Motor neuron (in vitro differentiated cells): Measurements from ENCODE around the gene RIN3. TPM values are rescaled to one million over a fixed set of nuclear protein-coding genes. Genes with fewer than 3 reads are reported as not detected.

Experiments
- ATAC-seq, 8 experiments: fragments of 200-7000 bp; cut with Tn5 transposase; replicated peaks in 6 of 8; 2 replicates each; pipeline ENCODE4 v1.8.0; 2021; ENCODE audit warnings: mild to moderate bottlenecking in 8 of 8, moderate library complexity in 8 of 8
- H3K27ac ChIP-seq, 2 donors: fragments of 250-450 bp; sonication (Bioruptor Pico); 2 replicates each; pipeline ENCODE4 v1.9.0; 2021; ENCODE audit warnings: antibody characterized with exemption in 2 of 2, mild to moderate bottlenecking in 2 of 2, moderate library complexity in 1 of 2
- H3K4me1 ChIP-seq, 2 donors: fragments of 250-450 bp; sonication (Bioruptor Pico); replicated peaks in 1 of 2; 2 replicates each; pipeline ENCODE4 v1.6.1; 2021; ENCODE audit warnings: antibody characterized with exemption in 2 of 2, mild to moderate bottlenecking in 2 of 2, moderate library complexity in 1 of 2
- H3K4me3 ChIP-seq, 5 donors: fragments of 250-450 bp; sonication (Bioruptor Pico); 2 replicates each; pipeline ENCODE4 v1.9.0; 2021; ENCODE audit warnings: antibody characterized with exemption in 5 of 5, mild to moderate bottlenecking in 5 of 5, moderate library complexity in 4 of 5
- WGBS, 10 experiments: fragments of 450-650 bp; shearing (Covaris generic); methylation state at CpG; one replicate each; pipeline ENCODE4 v1.0.0; 2022; 5-methylcytosine and 5-hydroxymethylcytosine counted together
- in situ Hi-C, 9 experiments: fragments of 400-800 bp; cut with MboI; loops; one replicate each; pipeline ENCODE4 v1.15.0; 2021; ENCODE audit warnings: low sequenced_read_pairs in 9 of 9, low pct_unique_long_range_greater_than_20kb in 2 of 9; ENCODE audit not compliant: unreplicated experiment in 9 of 9
- total RNA-seq, 8 experiments: library from RNA; unstranded; fragments of 300-600 nt; gene quantifications; 2 replicates each; pipeline versions ENCODE4 v1.2.3 to v1.2.4, GENCODE V29; 2022

The RIN3 gene
- total RNA-seq, 8 experiments from 2014 or later = 0.21 to 23.9 (median 2.3) TPM

DNA sequence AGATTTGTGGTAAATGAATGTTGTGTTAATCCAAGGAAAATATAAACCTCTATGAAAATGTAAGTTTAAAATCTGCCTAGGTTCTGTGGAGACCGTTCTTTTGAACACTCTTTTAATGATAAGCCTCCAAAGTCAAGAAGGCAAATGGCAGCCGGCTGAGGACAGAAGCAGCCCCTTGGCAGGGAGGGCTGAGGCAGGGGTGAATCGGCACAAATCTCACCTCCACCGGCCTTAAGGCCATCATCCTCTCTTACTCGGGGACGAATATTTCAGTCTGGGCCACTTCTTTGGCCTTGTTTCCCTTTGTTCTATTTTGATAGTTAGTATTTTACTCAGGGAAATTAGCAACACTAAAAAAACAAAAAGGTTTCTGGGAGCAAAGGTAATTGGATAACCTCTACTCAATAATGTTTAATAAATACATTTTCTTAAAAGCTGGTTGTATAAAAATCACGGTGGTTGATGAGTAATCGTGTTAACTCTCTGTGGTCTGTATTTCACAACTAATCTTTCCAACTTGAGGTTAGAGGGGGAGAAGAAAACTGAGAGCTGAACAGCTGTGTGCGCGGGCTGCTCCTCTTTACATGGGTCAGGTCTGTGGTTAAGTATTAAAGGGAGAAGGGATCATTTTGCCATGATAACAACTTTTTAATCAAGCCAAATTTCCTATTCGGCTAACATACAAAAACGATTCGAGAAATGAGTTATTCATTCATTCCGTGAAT lies 216.2 kb downstream of the RIN3 start:
- WGBS, 10 experiments = 68 to 96% (median 83%) methylated on average over 4 to 11 of the region's 14 CpGs
- Histone ChIP-seq H3K27ac (no peak overlapping the region), H3K4me1 (no peaks in the 10 kb centered on the region), H3K4me3 (no peak overlapping the region)
- ATAC-seq = no peak
- in situ Hi-C loops = no loop called here

GRCh38 chr14:92731622-92732115 lies 218.1 kb downstream of the RIN3 start:
- no peak for ATAC-seq
- in situ Hi-C loops = no loop called here

GRCh38 chr14:92733007-92733406 lies 219.4 kb downstream of the RIN3 start:
- WGBS, 10 experiments = 67 to 100% (median 91%) methylated on average over 1 to 4 of the region's 4 CpGs; no CpG with 5 or more reads in 3 of the 10 experiments
- ATAC-seq = no peak
- Histone ChIP-seq H3K4me1 (no peaks in the 10 kb centered on the region), H3K4me3 (no peak overlapping the region), H3K27ac (no peak overlapping the region)
- in situ Hi-C loops = no loop called here

More at GRCh38 chr14:92731622-92732115, 218.1 kb downstream of the RIN3 start:
- Histone ChIP-seq H3K27ac (no peak overlapping the region), H3K4me1 (no peaks in the 10 kb centered on the region), H3K4me3 (no peak overlapping the region)
- WGBS, 10 experiments = 80 to 100% (median 100%) methylated on average over 1 to 3 of the region's 3 CpGs; no CpG with 5 or more reads in 2 of the 10 experiments

DNA sequence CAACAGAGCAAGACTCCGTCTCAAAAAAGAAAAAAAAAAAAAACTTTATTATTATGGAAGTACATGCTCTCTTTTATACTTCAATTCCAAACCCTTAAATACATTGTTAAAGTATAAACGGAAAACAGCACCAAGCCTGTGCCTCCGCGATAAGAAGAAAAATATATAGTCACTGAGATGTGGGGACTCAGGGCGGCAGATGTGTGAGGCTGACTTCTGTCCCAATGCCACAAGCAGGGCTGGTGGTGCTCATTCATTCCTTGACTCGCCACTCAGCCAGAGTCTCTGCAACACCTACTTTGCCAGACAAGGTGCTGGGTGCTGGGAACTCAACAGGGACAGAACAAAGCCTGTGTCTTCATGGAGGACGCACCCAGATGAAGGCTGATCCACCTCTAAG lies 221.0 kb downstream of the RIN3 start:
- no peak for ATAC-seq
- H3K27ac ChIP-seq = no peak overlapping the region
- in situ Hi-C loops = no loop called here
- no peaks in the 10 kb centered on the region for H3K4me1 ChIP-seq
- H3K4me3 ChIP-seq = no peak overlapping the region
- WGBS, 10 experiments = 88 to 100% (median 100%) methylated on average over 2 to 5 of the region's 7 CpGs; no CpG with 5 or more reads in 5 of the 10 experiments

- Histone ChIP-seq H3K27ac (no peak overlapping the region), H3K4me3 (no peak overlapping the region), H3K4me1 (no peaks in the 10 kb centered on the region)
- WGBS, 10 experiments = 70 to 100% (median 94%) methylated on average over 1 to 6 of the region's 6 CpGs; no CpG with 5 or more reads in 5 of the 10 experiments
- in situ Hi-C loops = no loop called here
- no peak for ATAC-seq
Measured at GRCh38 chr14:92735344-92735743, 221.8 kb downstream of the RIN3 start.

DNA sequence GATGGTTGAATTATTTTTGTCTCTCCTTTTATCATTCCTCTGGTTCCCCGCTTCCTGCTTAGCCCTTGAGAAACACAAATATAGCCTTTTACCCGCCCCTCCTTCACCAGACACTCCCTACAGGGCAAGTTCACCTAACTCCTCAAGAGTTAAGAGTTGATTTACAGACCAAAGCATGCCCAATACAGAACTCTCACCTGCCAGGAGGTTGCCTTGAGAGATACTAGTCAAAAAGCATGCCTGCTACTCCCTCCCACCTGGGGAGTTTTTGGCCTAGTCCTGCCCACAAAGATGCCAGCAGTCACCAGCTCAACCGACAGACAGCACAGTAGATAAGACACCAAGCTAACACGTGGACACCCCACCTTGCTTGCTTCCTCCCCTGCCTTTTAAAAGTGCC lies 223.6 kb downstream of the RIN3 start:
- in situ Hi-C loops = no loop called here
- no peaks in the 10 kb centered on the region for H3K4me1 ChIP-seq
- 50 to 100% (median 85%) methylated on average over 1 to 4 of the region's 4 CpGs; no CpG with 5 or more reads in 2 of the 10 experiments for WGBS, 10 experiments
- no peak for ATAC-seq
- H3K4me3 ChIP-seq = no peak overlapping the region
- H3K27ac ChIP-seq = no peak overlapping the region

GRCh38 chr14:92737619-92738188 lies 224.1 kb downstream of the RIN3 start:
- ATAC-seq = no peak
- Histone ChIP-seq H3K4me3 (no peak overlapping the region), H3K27ac (no peak overlapping the region), H3K4me1 (no peaks in the 10 kb centered on the region)
- in situ Hi-C loops = no loop called here
- WGBS, 10 experiments = 48 to 100% (median 81%) methylated on average over 2 to 4 of the region's 4 CpGs; no CpG with 5 or more reads in 1 of the 10 experiments

Other genes with a start within 250 kb of the RIN3 start
- under 1 TPM in 7 of 8 experiments, not detected in 1; under 0.01 to 0.66 (median 0.20) TPM for gene SLC24A4, start 190.6 kb upstream of the RIN3 start, total RNA-seq
- 100 to 1,000 TPM in 3 of 8 experiments, 10 to 100 TPM in 5; 15.2 to 312 (median 54.8) TPM for gene LGMN, start 234.8 kb downstream of the RIN3 start, total RNA-seq